ENCODE results near the gene NPAS1.

- TF ChIP-seq POLR2A (IDR thresholded peaks at IDR 0.05) (no peak), CTCF (IDR thresholded peaks at IDR 0.05) (no peak), EP300 (IDR thresholded peaks at IDR 0.05) (no peak)
Observed at GRCh38 chr19:47003611-47004465, 15.8 kb upstream of the NPAS1 start.

Measured in ovary (tissue), 3 donors.